ENCODE measurements around the gene IRF8. TPM values are rescaled to one million over a fixed set of nuclear protein-coding genes. Genes with fewer than 3 reads are reported as not detected.
"Not testable (repeated sequence)": the region's sequence is repeated elsewhere in the genome, so short reads cannot be mapped to it uniquely, and the experiment has no call there.

The IRF8 gene
- total RNA-seq, 1 donor from 2014 or later, result 2.2 TPM

DNA sequence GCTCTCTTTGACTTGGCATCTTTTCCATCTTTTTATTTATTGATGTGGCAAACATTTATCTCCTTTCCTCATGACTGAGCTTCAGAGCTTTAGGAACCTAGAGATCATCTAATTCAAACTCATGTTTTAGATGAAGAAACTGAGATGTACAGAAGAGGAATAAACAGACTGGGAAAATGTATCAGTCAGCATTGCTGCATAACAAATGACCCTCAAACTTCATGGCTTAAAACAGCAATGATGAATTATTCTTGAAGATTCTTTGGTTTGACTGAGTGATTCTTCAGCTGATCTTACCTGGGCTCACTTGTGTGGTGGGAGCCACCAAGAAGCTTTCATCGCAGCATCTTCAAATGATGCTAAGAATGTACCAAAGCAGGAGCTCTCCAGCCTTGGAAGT, 44.0 kb upstream of the IRF8 start:
- H3K27me3 ChIP-seq (ENCODE audit: control insufficient read depth, insufficient read depth, low read length), result no peaks in the 10 kb centered on the region
- TF ChIP-seq, protein P1, sequence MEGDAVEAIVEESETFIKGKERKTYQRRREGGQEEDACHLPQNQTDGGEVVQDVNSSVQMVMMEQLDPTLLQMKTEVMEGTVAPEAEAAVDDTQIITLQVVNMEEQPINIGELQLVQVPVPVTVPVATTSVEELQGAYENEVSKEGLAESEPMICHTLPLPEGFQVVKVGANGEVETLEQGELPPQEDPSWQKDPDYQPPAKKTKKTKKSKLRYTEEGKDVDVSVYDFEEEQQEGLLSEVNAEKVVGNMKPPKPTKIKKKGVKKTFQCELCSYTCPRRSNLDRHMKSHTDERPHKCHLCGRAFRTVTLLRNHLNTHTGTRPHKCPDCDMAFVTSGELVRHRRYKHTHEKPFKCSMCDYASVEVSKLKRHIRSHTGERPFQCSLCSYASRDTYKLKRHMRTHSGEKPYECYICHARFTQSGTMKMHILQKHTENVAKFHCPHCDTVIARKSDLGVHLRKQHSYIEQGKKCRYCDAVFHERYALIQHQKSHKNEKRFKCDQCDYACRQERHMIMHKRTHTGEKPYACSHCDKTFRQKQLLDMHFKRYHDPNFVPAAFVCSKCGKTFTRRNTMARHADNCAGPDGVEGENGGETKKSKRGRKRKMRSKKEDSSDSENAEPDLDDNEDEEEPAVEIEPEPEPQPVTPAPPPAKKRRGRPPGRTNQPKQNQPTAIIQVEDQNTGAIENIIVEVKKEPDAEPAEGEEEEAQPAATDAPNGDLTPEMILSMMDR (IDR thresholded peaks at IDR 0.05; ENCODE audit: insufficient read depth, low read length, poor library complexity, severe bottlenecking), result no peak
- DNase-seq (ENCODE audit: low read depth), result no peak
- H3K4me3 ChIP-seq (ENCODE audit: low read depth, low read length), result no peak overlapping the region
- no peaks in the 10 kb centered on the region for H3K36me3 ChIP-seq (ENCODE audit: control insufficient read depth, insufficient read depth, low read length)

DNA sequence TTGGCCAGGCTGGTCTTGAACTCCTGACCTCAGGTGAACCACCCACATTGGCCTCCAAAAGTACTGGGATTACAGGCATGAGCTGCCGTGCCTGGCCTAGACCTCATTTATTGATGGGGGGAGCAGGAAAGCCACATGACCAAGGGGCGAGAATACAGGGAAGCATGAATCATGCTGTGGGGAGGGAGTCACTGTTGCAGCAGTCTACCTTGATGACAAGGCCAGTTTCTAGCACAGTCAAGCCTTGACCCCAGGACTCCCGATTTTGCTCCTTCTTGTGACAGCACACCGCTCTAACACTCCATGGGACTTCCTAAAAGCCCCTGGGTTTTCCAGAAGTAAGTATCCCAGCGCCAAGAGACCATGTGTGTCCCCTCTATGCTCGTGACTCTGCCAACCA, 42.9 kb upstream of the IRF8 start:
- H3K4me3 ChIP-seq (ENCODE audit: low read depth, low read length), result no peak overlapping the region

DNA sequence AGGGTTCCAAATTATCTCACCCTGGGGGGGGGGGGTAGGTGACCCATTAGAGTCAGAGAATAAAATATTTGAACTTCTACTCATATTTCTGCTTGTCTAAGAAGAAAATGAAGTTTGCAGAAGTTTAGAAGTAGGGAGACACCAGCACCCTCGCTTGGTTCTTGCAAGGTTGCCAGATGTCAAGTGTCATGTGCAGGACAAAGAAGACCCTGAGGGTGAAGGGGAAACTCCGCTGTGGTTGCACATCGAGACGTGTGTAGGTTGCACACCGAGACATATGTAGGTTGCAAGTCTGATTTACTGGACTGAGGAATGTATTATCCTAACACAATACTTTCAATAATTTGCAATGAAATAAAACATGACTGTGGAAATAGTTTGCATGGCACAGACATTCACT, 42.4 kb upstream of the IRF8 start:
- TF ChIP-seq, protein P1 (IDR thresholded peaks at IDR 0.05; ENCODE audit: insufficient read depth, low read length, poor library complexity, severe bottlenecking), result no peak
- Histone ChIP-seq H3K4me3 (ENCODE audit: low read depth, low read length) (no peak overlapping the region), H3K36me3 (ENCODE audit: control insufficient read depth, insufficient read depth, low read length) (no peaks in the 10 kb centered on the region), H3K27me3 (ENCODE audit: control insufficient read depth, insufficient read depth, low read length) (no peaks in the 10 kb centered on the region)
- no peak for DNase-seq (ENCODE audit: low read depth)

More for the DNA sequence above, 42.9 kb upstream of the IRF8 start:
- no peak for DNase-seq (ENCODE audit: low read depth)
- Histone ChIP-seq H3K27me3 (ENCODE audit: control insufficient read depth, insufficient read depth, low read length) (no peaks in the 10 kb centered on the region), H3K36me3 (ENCODE audit: control insufficient read depth, insufficient read depth, low read length) (no peaks in the 10 kb centered on the region)
- TF ChIP-seq, protein P1 (IDR thresholded peaks at IDR 0.05; ENCODE audit: insufficient read depth, low read length, poor library complexity, severe bottlenecking), result no peak

DNA sequence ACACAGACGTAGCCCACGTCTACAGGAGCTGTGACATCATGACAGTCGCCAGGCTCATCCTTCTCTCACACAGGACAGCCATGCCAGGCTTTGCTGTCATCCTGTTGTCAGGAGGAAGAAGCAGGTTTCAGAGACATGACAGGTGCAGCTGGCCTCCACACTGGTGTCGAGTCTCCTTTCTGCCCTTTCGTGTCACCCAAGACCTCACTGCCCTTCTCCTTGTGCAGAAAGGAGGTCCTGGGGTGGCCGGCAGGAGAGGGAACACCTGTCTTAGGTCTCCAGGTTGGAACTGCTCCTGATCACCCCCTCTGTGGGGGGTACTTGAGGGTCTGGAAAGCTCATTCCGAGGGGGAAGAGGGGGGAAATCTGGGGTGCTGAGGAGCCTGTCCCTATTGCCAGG, 41.6 kb upstream of the IRF8 start:
- DNase-seq (ENCODE audit: low read depth), result no peak
- TF ChIP-seq, protein P1 (IDR thresholded peaks at IDR 0.05; ENCODE audit: insufficient read depth, low read length, poor library complexity, severe bottlenecking), result no peak

DNA sequence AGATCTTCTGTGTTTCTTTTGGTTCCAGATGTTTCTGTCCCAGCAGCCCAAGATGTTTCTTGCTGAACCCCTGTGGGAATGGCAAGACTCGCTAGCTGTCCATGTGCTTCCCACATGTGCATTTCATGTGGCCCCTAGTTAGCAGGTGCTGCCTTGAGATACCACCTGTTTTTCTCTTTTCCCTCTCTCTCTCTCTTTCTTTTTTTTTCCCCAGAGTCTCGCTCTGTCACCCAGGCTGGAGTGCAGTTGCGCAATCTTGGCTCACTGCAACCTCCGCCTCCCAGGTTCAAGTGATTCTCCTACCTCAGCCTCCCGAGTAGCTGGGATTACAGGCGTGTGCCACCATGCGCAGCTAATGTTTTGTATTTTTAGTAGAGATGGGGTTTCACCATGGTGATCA, 40.4 kb upstream of the IRF8 start:
- not testable (repeated sequence) for DNase-seq (ENCODE audit: low read depth); H3K27me3 ChIP-seq (ENCODE audit: control insufficient read depth, insufficient read depth, low read length); H3K4me3 ChIP-seq (ENCODE audit: low read depth, low read length); H3K36me3 ChIP-seq (ENCODE audit: control insufficient read depth, insufficient read depth, low read length)

More for the DNA sequence above, 41.6 kb upstream of the IRF8 start:
- no peak overlapping the region for H3K4me3 ChIP-seq (ENCODE audit: low read depth, low read length)
- no peaks in the 10 kb centered on the region for H3K27me3 ChIP-seq (ENCODE audit: control insufficient read depth, insufficient read depth, low read length)
- no peaks in the 10 kb centered on the region for H3K36me3 ChIP-seq (ENCODE audit: control insufficient read depth, insufficient read depth, low read length)

DNA sequence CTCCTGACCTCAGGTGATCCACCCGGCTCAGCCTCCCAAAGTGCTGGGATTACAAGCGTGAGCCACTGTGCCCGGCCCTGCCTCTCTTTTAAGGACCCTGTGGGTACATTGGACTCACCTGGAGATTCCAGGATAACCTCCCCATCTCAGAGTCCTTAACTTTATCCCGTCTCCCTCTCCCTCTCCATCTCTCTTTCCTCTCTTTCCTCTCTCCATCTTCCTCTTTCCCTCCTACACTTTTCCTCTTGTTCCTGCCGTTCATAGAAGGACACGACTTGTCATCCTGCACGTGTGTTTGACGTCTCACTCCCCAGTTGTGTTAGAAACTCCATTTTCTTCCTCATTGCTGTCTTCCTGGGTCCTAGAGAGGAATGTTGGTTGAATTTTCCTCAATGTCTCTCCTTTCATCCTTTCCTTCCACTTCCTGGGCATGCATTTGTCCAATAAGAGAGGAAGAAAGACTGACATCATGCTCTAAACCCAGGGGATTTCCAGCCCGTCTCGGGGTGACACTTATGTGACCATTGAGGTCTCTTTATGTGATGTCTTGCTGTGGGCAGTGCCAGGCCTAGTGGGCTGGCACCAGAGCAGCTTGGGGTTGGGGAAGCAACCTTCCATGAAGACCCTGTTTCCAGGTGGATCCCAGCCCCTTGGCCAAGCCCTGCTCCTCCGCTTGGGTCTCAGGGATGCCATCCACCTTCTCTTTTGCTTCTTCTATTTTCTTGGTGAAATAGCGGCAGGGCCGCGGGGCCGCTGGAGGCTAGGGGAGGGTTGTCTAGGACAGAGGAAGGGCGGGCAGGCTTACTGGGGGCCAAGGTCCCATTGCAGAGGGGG, 39.8 kb upstream of the IRF8 start:
- H3K4me3 ChIP-seq (ENCODE audit: low read depth, low read length), result no peak overlapping the region
- TF ChIP-seq, protein P1 (IDR thresholded peaks at IDR 0.05; ENCODE audit: insufficient read depth, low read length, poor library complexity, severe bottlenecking), result no peak
- no peaks in the 10 kb centered on the region for H3K36me3 ChIP-seq (ENCODE audit: control insufficient read depth, insufficient read depth, low read length)
- DNase-seq (ENCODE audit: low read depth), result no peak
- H3K27me3 ChIP-seq (ENCODE audit: control insufficient read depth, insufficient read depth, low read length), result no peaks in the 10 kb centered on the region
